Adrenal gland (tissue), 5 donors: ENCODE measurements around the gene TRIAP1.

Experiments
- POLR2A ChIP-seq, 2 donors: fragments of 450-650 bp; IDR thresholded peaks; one replicate each; pipeline ENCODE4 v1.6.1; 2017; ENCODE audit warnings: antibody characterized with exemption in 2 of 2, mild to moderate bottlenecking in 2 of 2, moderate library complexity in 1 of 2
- TF ChIP-seq, protein P1 (sequence below), 6 experiments: fragments of 450-650 bp in 4 of 6; fragments of 200-600 bp in 2 of 6; sonication (generic) in 1 of 6; IDR thresholded peaks; 1 replicate in 5 of 6; 2 replicates in 1 of 6; pipeline versions ENCODE4 v1.5.1 to v1.8.0; 2016 to 2021; ENCODE audit warnings: antibody characterized with exemption in 6 of 6, mild to moderate bottlenecking in 2 of 6, moderate library complexity in 1 of 6
- donor health status: DM: no; HTN: no; CAD: no.

DNA sequence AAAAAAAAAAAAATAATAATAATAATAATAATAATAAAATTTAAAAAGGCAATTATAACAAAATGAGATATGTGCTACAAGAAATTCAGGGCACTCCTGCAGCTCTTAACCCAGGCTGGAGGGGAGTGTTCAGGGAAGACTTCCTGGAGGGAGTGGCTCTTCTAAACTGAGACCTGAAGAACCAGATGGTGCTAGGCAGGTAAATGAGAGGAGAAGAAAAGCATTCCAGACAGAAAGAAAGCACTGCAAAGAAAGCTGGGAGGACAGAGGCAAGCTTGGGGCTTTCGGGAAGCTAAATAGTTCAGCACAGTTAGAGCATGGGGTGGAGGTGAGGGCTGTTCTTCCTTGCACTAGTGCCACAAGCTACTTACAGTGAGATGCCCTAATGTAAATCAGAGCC lies 33.3 kb upstream of the TRIAP1 start:
- TF ChIP-seq, protein P1, sequence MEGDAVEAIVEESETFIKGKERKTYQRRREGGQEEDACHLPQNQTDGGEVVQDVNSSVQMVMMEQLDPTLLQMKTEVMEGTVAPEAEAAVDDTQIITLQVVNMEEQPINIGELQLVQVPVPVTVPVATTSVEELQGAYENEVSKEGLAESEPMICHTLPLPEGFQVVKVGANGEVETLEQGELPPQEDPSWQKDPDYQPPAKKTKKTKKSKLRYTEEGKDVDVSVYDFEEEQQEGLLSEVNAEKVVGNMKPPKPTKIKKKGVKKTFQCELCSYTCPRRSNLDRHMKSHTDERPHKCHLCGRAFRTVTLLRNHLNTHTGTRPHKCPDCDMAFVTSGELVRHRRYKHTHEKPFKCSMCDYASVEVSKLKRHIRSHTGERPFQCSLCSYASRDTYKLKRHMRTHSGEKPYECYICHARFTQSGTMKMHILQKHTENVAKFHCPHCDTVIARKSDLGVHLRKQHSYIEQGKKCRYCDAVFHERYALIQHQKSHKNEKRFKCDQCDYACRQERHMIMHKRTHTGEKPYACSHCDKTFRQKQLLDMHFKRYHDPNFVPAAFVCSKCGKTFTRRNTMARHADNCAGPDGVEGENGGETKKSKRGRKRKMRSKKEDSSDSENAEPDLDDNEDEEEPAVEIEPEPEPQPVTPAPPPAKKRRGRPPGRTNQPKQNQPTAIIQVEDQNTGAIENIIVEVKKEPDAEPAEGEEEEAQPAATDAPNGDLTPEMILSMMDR (IDR thresholded peaks at IDR 0.05): no peak
- no peak for TF ChIP-seq POLR2A (IDR thresholded peaks at IDR 0.05)
